SK-N-SH (cell line): ENCODE measurements around the gene CYSLTR2. TPM values are rescaled to one million over a fixed set of nuclear protein-coding genes. Genes with fewer than 3 reads are reported as not detected.

Experiments used
- CTCF ChIA-PET: fragments of 300-600, 350-600 bp; formaldehyde crosslinking; extraction: SDS; loops from one replicate; lab custom pipeline; 2021; lab: Yijun Ruan, JAX
- POLR2A ChIA-PET: fragments of 350-600 bp; sonication (Branson Sonifier 250); formaldehyde crosslinking; extraction: SDS; loops from one replicate; lab custom pipeline; 2020; ENCODE audit warnings: antibody characterized with exemption, inconsistent platforms; lab: Yijun Ruan, JAX
- DNase-seq: peaks from one replicate; pipeline ENCODE4 v3.0.0; 2012
- H2AFZ ChIP-seq: fragments of 200-600 bp; sonication (generic); 2 replicates; pipeline ENCODE4 v1.8.1; 2016; ENCODE audit warnings: antibody characterized with exemption, mild to moderate bottlenecking, low read depth
- H3F3A ChIP-seq: fragments of 200-600 bp; sonication (generic); replicated peaks from 2 replicates; pipeline ENCODE3; 2016; ENCODE audit warnings: antibody characterized with exemption, mild to moderate bottlenecking; ENCODE audit not compliant: insufficient read depth
- H3K27ac ChIP-seq, 2 experiments: fragments of 200-500 bp in 1 of 2; fragments of 200-600 bp in 1 of 2; sonication (Bioruptor generic) in 1 of 2; sonication (generic), shearing (Covaris generic) in 1 of 2; 2 replicates each; pipeline versions ENCODE4 v1.5.1 to v1.6.1; 2014 to 2016; ENCODE audit warnings: low read depth in 2 of 2, inconsistent platforms in 1 of 2, low read length in 1 of 2, mild to moderate bottlenecking in 1 of 2, mixed read lengths in 1 of 2
- H3K27me3 ChIP-seq: fragments of 200-600 bp; sonication (generic), shearing (Covaris generic); 2 replicates; pipeline ENCODE4 v1.6.1; 2016; ENCODE audit warnings: mixed run types; ENCODE audit not compliant: insufficient read depth
- H3K36me3 ChIP-seq, 2 experiments: fragments of 200-500 bp in 1 of 2; fragments of 200-600 bp in 1 of 2; sonication (Bioruptor generic) in 1 of 2; sonication (generic) in 1 of 2; replicated peaks in 1 of 2; 2 replicates each; pipeline versions ENCODE3 to v1.5.1; 2014 to 2016; ENCODE audit warnings: low read length in 1 of 2, mild to moderate bottlenecking in 1 of 2; ENCODE audit not compliant: insufficient read depth in 2 of 2, control insufficient read depth in 1 of 2
- H3K4me1 ChIP-seq, 2 experiments: fragments of 200-500 bp in 1 of 2; fragments of 200-600 bp in 1 of 2; sonication (Bioruptor generic) in 1 of 2; sonication (generic), shearing (Covaris generic) in 1 of 2; 2 replicates each; pipeline versions ENCODE4 v1.5.1 to v1.6.1; 2014 to 2016; ENCODE audit warnings: low read depth in 1 of 2, low read length in 1 of 2, mixed run types in 1 of 2; ENCODE audit not compliant: insufficient read depth in 2 of 2, control insufficient read depth in 1 of 2
- H3K4me2 ChIP-seq: fragments of 200-600 bp; sonication (generic), shearing (Covaris generic); 2 replicates; pipeline ENCODE4 v1.6.1; 2017; ENCODE audit warnings: mixed run types
- H3K4me3 ChIP-seq, 2 experiments: fragments of 200-500 bp in 1 of 2; fragments of 200-600 bp in 1 of 2; sonication (Bioruptor generic) in 1 of 2; sonication (generic), shearing (Covaris generic) in 1 of 2; 2 replicates each; pipeline versions ENCODE4 v1.5.1 to v1.8.1; 2014 to 2016; ENCODE audit warnings: low read depth in 2 of 2, inconsistent platforms in 1 of 2, low read length in 1 of 2, mild to moderate bottlenecking in 1 of 2, mixed read lengths in 1 of 2, moderate library complexity in 1 of 2
- H3K79me2 ChIP-seq: fragments of 200-600 bp; sonication (generic); 2 replicates; pipeline ENCODE4 v1.8.1; 2017; ENCODE audit warnings: mild to moderate bottlenecking; ENCODE audit not compliant: insufficient read depth
- H3K9ac ChIP-seq: fragments of 200-600 bp; sonication (generic); 2 replicates; pipeline ENCODE4 v1.6.1; 2017; ENCODE audit warnings: mixed run types
- H3K9me2 ChIP-seq: fragments of 200-600 bp; sonication (generic); 2 replicates; pipeline ENCODE4 v1.6.1; 2017; ENCODE audit warnings: mixed run types
- H3K9me3 ChIP-seq: fragments of 200-600 bp; sonication (generic); 2 replicates; pipeline ENCODE4 v1.6.1; 2017; ENCODE audit warnings: mixed run types, mild to moderate bottlenecking, moderate library complexity
- H4K20me1 ChIP-seq: fragments of 200-600 bp; sonication (generic); 2 replicates; pipeline ENCODE4 v1.6.1; 2017; ENCODE audit warnings: mild to moderate bottlenecking, mixed run types; ENCODE audit not compliant: insufficient read depth
- CHD2 ChIP-seq: fragments of 150-350 bp; IDR thresholded peaks from 2 replicates; pipeline ENCODE4 v1.6.1; 2018; ENCODE audit warnings: low read length; ENCODE audit not compliant: partially characterized antibody
- EZH2phosphoT487 ChIP-seq: fragments of 200-600 bp; sonication (generic); IDR thresholded peaks from 2 replicates; pipeline ENCODE4 v1.6.1; 2017; ENCODE audit warnings: low read depth, mixed run types, mild to moderate bottlenecking, antibody characterized with exemption, moderate library complexity, borderline replicate concordance
- FOSL2 ChIP-seq: IDR thresholded peaks from 2 replicates; pipeline ENCODE4 v1.4.0; 2012; ENCODE audit warnings: low read depth, mild to moderate bottlenecking, moderate library complexity, borderline replicate concordance
- GABPA ChIP-seq: IDR thresholded peaks from 2 replicates; pipeline ENCODE4 v1.4.0; 2012; ENCODE audit warnings: low read depth, mild to moderate bottlenecking
- GATA2 ChIP-seq: sonication (generic); formaldehyde crosslinking; IDR thresholded peaks from 2 replicates; pipeline ENCODE4 v1.5.0; 2020; ENCODE audit warnings: mild to moderate bottlenecking, missing genetic modification reagents
- MEF2A ChIP-seq: IDR thresholded peaks from 2 replicates; pipeline ENCODE4 v1.4.0; 2012; ENCODE audit warnings: low read depth, borderline replicate concordance
- MXI1 ChIP-seq: IDR thresholded peaks from 2 replicates; pipeline ENCODE4 v1.6.1; 2012; ENCODE audit warnings: mild to moderate bottlenecking, low read depth, low read length, improper control_type of control experiment
- NFIC ChIP-seq: IDR thresholded peaks from 2 replicates; pipeline ENCODE4 v1.4.0; 2012; ENCODE audit warnings: borderline replicate concordance
- NRF1 ChIP-seq: IDR thresholded peaks from 2 replicates; pipeline ENCODE4 v1.6.1; 2012; ENCODE audit warnings: low read depth, mild to moderate bottlenecking, low read length
- RCOR1 ChIP-seq: fragments of 150-350 bp; IDR thresholded peaks from 2 replicates; pipeline ENCODE4 v1.6.1; 2017; ENCODE audit warnings: antibody characterized with exemption, low read length
- RXRA ChIP-seq: IDR thresholded peaks from 2 replicates; pipeline ENCODE4 v1.4.0; 2012; ENCODE audit warnings: low read depth, mild to moderate bottlenecking, borderline replicate concordance
- SIN3A ChIP-seq: IDR thresholded peaks from 2 replicates; pipeline ENCODE4 v1.6.1; 2012; ENCODE audit warnings: low read depth, mild to moderate bottlenecking, low read length, moderate library complexity, borderline replicate concordance
- SMC3 ChIP-seq: IDR thresholded peaks from 2 replicates; pipeline ENCODE4 v1.6.1; 2012; ENCODE audit warnings: low read depth, low read length, improper control_type of control experiment
- TCF12 ChIP-seq: IDR thresholded peaks from 2 replicates; pipeline ENCODE4 v1.4.0; 2012
- TEAD4 ChIP-seq: IDR thresholded peaks from 2 replicates; pipeline ENCODE4 v1.4.0; 2012; ENCODE audit warnings: mild to moderate bottlenecking, borderline replicate concordance; ENCODE audit not compliant: insufficient read depth
- YY1 ChIP-seq: IDR thresholded peaks from 2 replicates; pipeline ENCODE4 v1.4.0; 2012; ENCODE audit warnings: low read depth, mild to moderate bottlenecking
- WGBS: methylation state at CpG from one replicate; pipeline ENCODE4 v1.1.6; 2017; ENCODE audit warnings: low lambda C conversion rate; 5-methylcytosine and 5-hydroxymethylcytosine counted together
- polyA plus RNA-seq, 3 experiments: library from polyadenylated mRNA; depleted of rRNA; stranded (reverse); fragments of >200 nt; gene quantifications; 2 replicates each; pipeline ENCODE4 v1.2.3, GENCODE V29; 2012
- TF ChIP-seq, protein P1 (sequence below): fragments of 150-350 bp; IDR thresholded peaks from 2 replicates; pipeline ENCODE4 v1.6.1; 2016; ENCODE audit warnings: mild to moderate bottlenecking, low read depth, low read length
- TF ChIP-seq, protein P2 (sequence below): IDR thresholded peaks from 2 replicates; pipeline ENCODE4 v1.4.0; 2012; ENCODE audit warnings: low read depth, borderline replicate concordance
- TF ChIP-seq, protein P3 (sequence below): fragments of 150-350 bp; IDR thresholded peaks from 2 replicates; pipeline ENCODE4 v1.6.1; 2017; ENCODE audit warnings: antibody characterized with exemption, low read length, low read depth, borderline replicate concordance
- TF ChIP-seq, protein P4 (sequence below): IDR thresholded peaks from 2 replicates; pipeline ENCODE4 v1.4.0; 2012; ENCODE audit warnings: low read depth

Gene CYSLTR2
- polyA plus RNA-seq, 1 of the 3 experiments (the other 2 are of a cell fraction) = 0.12 TPM

DNA sequence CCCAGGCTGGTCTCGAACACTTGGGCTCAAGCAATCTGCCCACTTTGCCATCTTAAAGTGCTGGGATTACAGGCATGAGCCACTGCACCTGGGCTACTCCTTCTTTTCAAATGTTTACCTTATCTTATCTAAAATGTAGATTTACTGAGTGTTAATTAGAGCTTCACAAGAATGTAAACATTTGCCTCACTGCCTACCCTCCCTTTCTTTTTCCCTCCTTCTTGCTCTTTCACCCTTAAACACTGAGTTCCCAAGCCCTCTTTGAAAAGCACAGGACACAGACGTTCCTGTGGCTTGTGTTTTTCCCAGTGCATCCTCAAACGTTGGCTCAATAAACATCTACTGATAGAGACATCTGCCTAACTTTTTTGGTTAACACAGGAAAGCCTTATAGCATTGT, 32.7 kb upstream of the CYSLTR2 start:
- H3K79me2 ChIP-seq = no peaks in the 10 kb centered on the region
- H3F3A ChIP-seq = no peaks in the 10 kb centered on the region
- H2AFZ ChIP-seq = no peak overlapping the region
- H4K20me1 ChIP-seq = no peaks in the 10 kb centered on the region
- H3K27ac ChIP-seq = no peak overlapping the region
- no peaks in the 10 kb centered on the region for H3K36me3 ChIP-seq
- no peak overlapping the region for H3K4me2 ChIP-seq
- no peak for TF ChIP-seq MEF2A
- TF ChIP-seq SIN3A = no peak
- TF ChIP-seq TCF12 = no peak
- no peak for TF ChIP-seq NRF1
- TF ChIP-seq, protein P1, sequence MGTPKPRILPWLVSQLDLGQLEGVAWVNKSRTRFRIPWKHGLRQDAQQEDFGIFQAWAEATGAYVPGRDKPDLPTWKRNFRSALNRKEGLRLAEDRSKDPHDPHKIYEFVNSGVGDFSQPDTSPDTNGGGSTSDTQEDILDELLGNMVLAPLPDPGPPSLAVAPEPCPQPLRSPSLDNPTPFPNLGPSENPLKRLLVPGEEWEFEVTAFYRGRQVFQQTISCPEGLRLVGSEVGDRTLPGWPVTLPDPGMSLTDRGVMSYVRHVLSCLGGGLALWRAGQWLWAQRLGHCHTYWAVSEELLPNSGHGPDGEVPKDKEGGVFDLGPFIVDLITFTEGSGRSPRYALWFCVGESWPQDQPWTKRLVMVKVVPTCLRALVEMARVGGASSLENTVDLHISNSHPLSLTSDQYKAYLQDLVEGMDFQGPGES = no peak
- TF ChIP-seq, protein P2, sequence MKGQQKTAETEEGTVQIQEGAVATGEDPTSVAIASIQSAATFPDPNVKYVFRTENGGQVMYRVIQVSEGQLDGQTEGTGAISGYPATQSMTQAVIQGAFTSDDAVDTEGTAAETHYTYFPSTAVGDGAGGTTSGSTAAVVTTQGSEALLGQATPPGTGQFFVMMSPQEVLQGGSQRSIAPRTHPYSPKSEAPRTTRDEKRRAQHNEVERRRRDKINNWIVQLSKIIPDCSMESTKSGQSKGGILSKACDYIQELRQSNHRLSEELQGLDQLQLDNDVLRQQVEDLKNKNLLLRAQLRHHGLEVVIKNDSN = no peak
- no peak for TF ChIP-seq NFIC
- TF ChIP-seq YY1 = no peak
- no peak for TF ChIP-seq RCOR1
- TF ChIP-seq, protein P3, sequence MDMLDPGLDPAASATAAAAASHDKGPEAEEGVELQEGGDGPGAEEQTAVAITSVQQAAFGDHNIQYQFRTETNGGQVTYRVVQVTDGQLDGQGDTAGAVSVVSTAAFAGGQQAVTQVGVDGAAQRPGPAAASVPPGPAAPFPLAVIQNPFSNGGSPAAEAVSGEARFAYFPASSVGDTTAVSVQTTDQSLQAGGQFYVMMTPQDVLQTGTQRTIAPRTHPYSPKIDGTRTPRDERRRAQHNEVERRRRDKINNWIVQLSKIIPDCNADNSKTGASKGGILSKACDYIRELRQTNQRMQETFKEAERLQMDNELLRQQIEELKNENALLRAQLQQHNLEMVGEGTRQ = no peak
- TF ChIP-seq GATA2 (CRISPR knock-in tag) = no peak
- TF ChIP-seq CHD2 = no peak
- TF ChIP-seq MXI1 = no peak
- TF ChIP-seq, protein P4, sequence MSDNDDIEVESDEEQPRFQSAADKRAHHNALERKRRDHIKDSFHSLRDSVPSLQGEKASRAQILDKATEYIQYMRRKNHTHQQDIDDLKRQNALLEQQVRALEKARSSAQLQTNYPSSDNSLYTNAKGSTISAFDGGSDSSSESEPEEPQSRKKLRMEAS = no peak
- no peak for TF ChIP-seq TEAD4
- no peak for TF ChIP-seq GABPA
- H3K9me2 ChIP-seq = no peaks in the 10 kb centered on the region
- H3K9me3 ChIP-seq = no peaks in the 10 kb centered on the region
- 1% methylated on average over 3 of the region's 3 CpGs for WGBS
- no peaks in the 10 kb centered on the region for H3K4me1 ChIP-seq
- H3K4me3 ChIP-seq = no peak overlapping the region
- H3K27me3 ChIP-seq = no peaks in the 10 kb centered on the region
- ChIA-PET CTCF (interaction anchor here (1.0 kb wide), 1 partner anchor 41 kb away, joined by 3 read pairs; no protein-coding TSS in a partner anchor), POLR2A (no interaction called here)
- no peak for DNase-seq
- H3K9ac ChIP-seq = no peak overlapping the region

DNA sequence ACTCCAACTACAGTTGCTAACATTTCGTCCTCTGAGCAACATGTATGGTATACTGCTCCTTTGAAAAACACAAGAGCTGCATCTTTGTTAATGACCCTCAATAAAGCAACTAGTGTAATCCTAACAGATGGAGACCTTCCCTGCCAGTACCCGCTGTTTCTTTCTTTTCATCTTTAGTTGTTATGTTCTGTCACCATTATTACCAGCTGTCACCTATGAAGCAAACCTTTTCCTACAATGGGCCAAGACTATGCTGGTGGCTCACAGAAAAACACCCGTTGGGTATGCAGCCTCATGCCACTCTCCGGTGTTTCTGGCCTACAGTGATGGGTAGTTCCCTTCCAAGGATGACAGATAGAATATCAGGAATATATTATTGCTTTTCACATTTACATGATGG, 29.7 kb upstream of the CYSLTR2 start:
- no peaks in the 10 kb centered on the region for H3F3A ChIP-seq
- WGBS = 61% methylated on average over 4 of the region's 4 CpGs
- no peaks in the 10 kb centered on the region for H3K36me3 ChIP-seq
- H3K4me2 ChIP-seq = no peak overlapping the region
- no peaks in the 10 kb centered on the region for H3K79me2 ChIP-seq
- no peak for TF ChIP-seq MEF2A
- no peak for TF ChIP-seq CHD2
- TF ChIP-seq, protein P1 = no peak
- no peak for TF ChIP-seq SMC3
- TF ChIP-seq EZH2phosphoT487 = no peak
- TF ChIP-seq, protein P4 = no peak
- no peak for TF ChIP-seq NFIC
- no peak for TF ChIP-seq RXRA
- no peak for TF ChIP-seq FOSL2
- H3K9ac ChIP-seq = no peak overlapping the region
- no peak overlapping the region for H3K4me3 ChIP-seq
- H3K27me3 ChIP-seq = no peaks in the 10 kb centered on the region
- no peaks in the 10 kb centered on the region for H4K20me1 ChIP-seq
- CTCF ChIA-PET = no interaction called here
- POLR2A ChIA-PET = no interaction called here
- H3K27ac ChIP-seq = no peak overlapping the region
- no peaks in the 10 kb centered on the region for H3K4me1 ChIP-seq
- no peak overlapping the region for H2AFZ ChIP-seq
- H3K9me2 ChIP-seq = no peaks in the 10 kb centered on the region
- no peaks in the 10 kb centered on the region for H3K9me3 ChIP-seq
- no peak for DNase-seq
